ENCODE results near the gene PAPPA2.

The PAPPA2 gene

GRCh38 chr1:176885341-176885740 lies 422.4 kb downstream of the PAPPA2 start:
- Histone ChIP-seq H3K4me2 (ENCODE audit: low read length) (no peak overlapping the region), H3K4me3 (ENCODE audit: low read length) (no peak overlapping the region), H3K9ac (ENCODE audit: low read length) (no peak overlapping the region), H4K20me1 (ENCODE audit: insufficient read depth, low read length) (no peaks in the 10 kb centered on the region), H3K36me3 (replicated peaks; ENCODE audit: low read depth, low read length) (no peaks in the 10 kb centered on the region), H3K27me3 (ENCODE audit: low read depth, low read length) (peaks cover 33% of the 10 kb centered on the region), H2AFZ (ENCODE audit: low read depth, low read length) (no peak overlapping the region), H3K27ac (ENCODE audit: low read length) (no peak overlapping the region), H3K79me2 (ENCODE audit: low read length) (no peaks in the 10 kb centered on the region), H3K4me1 (ENCODE audit: low read length) (no peaks in the 10 kb centered on the region), H3K9me3 (ENCODE audit: insufficient read depth, low read length) (no peaks in the 10 kb centered on the region)
- TF ChIP-seq CTCF (IDR thresholded peaks at IDR 0.05; ENCODE audit: low read depth, low read length) (no peak), EZH2phosphoT487 (IDR thresholded peaks at IDR 0.05; ENCODE audit: low read depth) (no peak)

- Histone ChIP-seq H3K9ac (ENCODE audit: low read length) (no peak overlapping the region), H3K9me3 (ENCODE audit: insufficient read depth, low read length) (no peaks in the 10 kb centered on the region), H2AFZ (ENCODE audit: low read depth, low read length) (no peak overlapping the region), H3K4me3 (ENCODE audit: low read length) (no peak overlapping the region), H3K27ac (ENCODE audit: low read length) (no peak overlapping the region), H3K79me2 (ENCODE audit: low read length) (no peaks in the 10 kb centered on the region), H3K36me3 (replicated peaks; ENCODE audit: low read depth, low read length) (no peaks in the 10 kb centered on the region), H3K4me2 (ENCODE audit: low read length) (no peak overlapping the region), H4K20me1 (ENCODE audit: insufficient read depth, low read length) (no peaks in the 10 kb centered on the region), H3K27me3 (ENCODE audit: low read depth, low read length) (peaks cover 33% of the 10 kb centered on the region), H3K4me1 (ENCODE audit: low read length) (no peaks in the 10 kb centered on the region)
- TF ChIP-seq EZH2phosphoT487 (IDR thresholded peaks at IDR 0.05; ENCODE audit: low read depth), result no peak
- no peak for TF ChIP-seq CTCF (IDR thresholded peaks at IDR 0.05; ENCODE audit: low read depth, low read length)
Measured at GRCh38 chr1:176885751-176886150, 422.8 kb downstream of the PAPPA2 start.

GRCh38 chr1:176888471-176889032 lies 425.6 kb downstream of the PAPPA2 start:
- H2AFZ ChIP-seq (ENCODE audit: low read depth, low read length), result no peak overlapping the region
- H3K27ac ChIP-seq (ENCODE audit: low read length), result no peak overlapping the region
- no peaks in the 10 kb centered on the region for H3K9me3 ChIP-seq (ENCODE audit: insufficient read depth, low read length)
- H3K36me3 ChIP-seq (replicated peaks; ENCODE audit: low read depth, low read length), result no peaks in the 10 kb centered on the region
- TF ChIP-seq CTCF (IDR thresholded peaks at IDR 0.05; ENCODE audit: low read depth, low read length), result no peak
- no peak for TF ChIP-seq EZH2phosphoT487 (IDR thresholded peaks at IDR 0.05; ENCODE audit: low read depth)
- no peaks in the 10 kb centered on the region for H3K79me2 ChIP-seq (ENCODE audit: low read length)
- H3K4me1 ChIP-seq (ENCODE audit: low read length), result no peaks in the 10 kb centered on the region
- no peaks in the 10 kb centered on the region for H4K20me1 ChIP-seq (ENCODE audit: insufficient read depth, low read length)
- H3K9ac ChIP-seq (ENCODE audit: low read length), result no peak overlapping the region
- H3K4me3 ChIP-seq (ENCODE audit: low read length), result no peak overlapping the region
- peaks cover 46% of the 10 kb centered on the region for H3K27me3 ChIP-seq (ENCODE audit: low read depth, low read length)
- no peak overlapping the region for H3K4me2 ChIP-seq (ENCODE audit: low read length)

- Histone ChIP-seq H3K4me1 (ENCODE audit: low read length) (peaks cover 6% of the 10 kb centered on the region; the same call in 1 of the 2 replicates), H2AFZ (ENCODE audit: low read depth, low read length) (no peak overlapping the region), H3K4me3 (ENCODE audit: low read length) (no peak overlapping the region), H3K9me3 (ENCODE audit: insufficient read depth, low read length) (no peaks in the 10 kb centered on the region), H3K36me3 (replicated peaks; ENCODE audit: low read depth, low read length) (no peaks in the 10 kb centered on the region), H4K20me1 (ENCODE audit: insufficient read depth, low read length) (no peaks in the 10 kb centered on the region), H3K79me2 (ENCODE audit: low read length) (no peaks in the 10 kb centered on the region), H3K9ac (ENCODE audit: low read length) (no peak overlapping the region), H3K4me2 (ENCODE audit: low read length) (no peak overlapping the region), H3K27me3 (ENCODE audit: low read depth, low read length) (peaks cover 53% of the 10 kb centered on the region), H3K27ac (ENCODE audit: low read length) (no peak overlapping the region)
- no peak for TF ChIP-seq CTCF (IDR thresholded peaks at IDR 0.05; ENCODE audit: low read depth, low read length)
- no peak for TF ChIP-seq EZH2phosphoT487 (IDR thresholded peaks at IDR 0.05; ENCODE audit: low read depth)
Measured at GRCh38 chr1:176893625-176894352, 430.8 kb downstream of the PAPPA2 start.

Measured in OCI-LY3 (cell line).